ENCODE measurements around the gene MAGI1. TPM values are rescaled to one million over a fixed set of nuclear protein-coding genes. Genes with fewer than 3 reads are reported as not detected.

MAGI1 gene
- total RNA-seq, 4 donors from 2014 or later: 42.4 to 71.6 (median 50.2) TPM

DNA sequence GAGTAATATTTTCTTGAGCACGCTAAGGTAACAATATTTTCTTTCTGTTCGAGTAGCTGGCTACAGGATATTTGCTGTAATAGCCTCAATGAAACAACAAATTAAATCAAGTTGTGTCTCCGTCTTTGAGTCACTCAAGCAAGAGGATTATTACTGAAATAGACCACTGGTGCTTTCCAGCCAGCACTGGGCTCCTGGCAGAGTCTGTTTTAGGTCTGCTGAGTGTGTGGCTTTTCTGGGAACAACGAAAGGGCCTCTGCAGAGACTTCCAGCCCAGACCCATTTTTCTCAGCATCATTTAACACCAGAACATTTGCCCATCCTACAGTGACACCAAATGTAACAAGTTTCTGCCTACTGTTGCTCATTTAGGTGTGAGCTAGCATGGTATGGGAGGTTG, 652.9 kb downstream of the MAGI1 start:
- WGBS, 2 donors: 82 to 87% methylated on average over 4 of the region's 4 CpGs
- H3K4me3 ChIP-seq (ENCODE audit: low read depth, poor library complexity, severe bottlenecking): no peak overlapping the region
- TF ChIP-seq, protein P1, sequence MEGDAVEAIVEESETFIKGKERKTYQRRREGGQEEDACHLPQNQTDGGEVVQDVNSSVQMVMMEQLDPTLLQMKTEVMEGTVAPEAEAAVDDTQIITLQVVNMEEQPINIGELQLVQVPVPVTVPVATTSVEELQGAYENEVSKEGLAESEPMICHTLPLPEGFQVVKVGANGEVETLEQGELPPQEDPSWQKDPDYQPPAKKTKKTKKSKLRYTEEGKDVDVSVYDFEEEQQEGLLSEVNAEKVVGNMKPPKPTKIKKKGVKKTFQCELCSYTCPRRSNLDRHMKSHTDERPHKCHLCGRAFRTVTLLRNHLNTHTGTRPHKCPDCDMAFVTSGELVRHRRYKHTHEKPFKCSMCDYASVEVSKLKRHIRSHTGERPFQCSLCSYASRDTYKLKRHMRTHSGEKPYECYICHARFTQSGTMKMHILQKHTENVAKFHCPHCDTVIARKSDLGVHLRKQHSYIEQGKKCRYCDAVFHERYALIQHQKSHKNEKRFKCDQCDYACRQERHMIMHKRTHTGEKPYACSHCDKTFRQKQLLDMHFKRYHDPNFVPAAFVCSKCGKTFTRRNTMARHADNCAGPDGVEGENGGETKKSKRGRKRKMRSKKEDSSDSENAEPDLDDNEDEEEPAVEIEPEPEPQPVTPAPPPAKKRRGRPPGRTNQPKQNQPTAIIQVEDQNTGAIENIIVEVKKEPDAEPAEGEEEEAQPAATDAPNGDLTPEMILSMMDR (IDR thresholded peaks at IDR 0.05): no peak
- TF ChIP-seq POLR2A (IDR thresholded peaks at IDR 0.05): no peak
- intact Hi-C loops (cut with DNase I; ENCODE audit: low total_unique reads): no loop called here
- no peak for DNase-seq (ENCODE audit: low spot score in 2 of 2)

DNA sequence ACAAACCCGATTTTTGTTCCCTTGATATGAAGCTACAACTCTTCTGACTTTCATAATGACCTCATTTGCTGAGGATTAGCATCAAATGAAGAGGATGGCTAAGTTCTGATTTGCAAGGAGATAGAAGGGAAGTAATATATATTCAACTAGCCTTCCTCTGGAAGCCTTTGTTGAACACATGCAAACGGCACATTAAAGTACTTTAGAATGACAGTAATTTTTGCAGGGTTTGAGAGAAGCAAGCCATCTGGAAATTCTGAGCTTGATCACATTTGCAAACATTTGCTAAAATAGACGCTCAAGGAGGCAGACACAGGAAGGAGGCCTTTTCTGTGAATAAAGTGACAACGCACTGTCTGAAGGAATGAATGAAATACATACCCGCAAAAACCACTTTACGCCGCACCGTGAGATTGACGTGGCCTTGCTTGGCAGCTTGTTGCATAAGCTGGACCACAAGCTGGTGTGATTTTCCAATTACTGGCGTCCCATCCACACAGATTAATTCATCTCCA, 657.2 kb downstream of the MAGI1 start:
- intact Hi-C loops (cut with DNase I; ENCODE audit: low total_unique reads): no loop called here
- TF ChIP-seq, protein P1 (IDR thresholded peaks at IDR 0.05): no peak
- no peak for TF ChIP-seq POLR2A (IDR thresholded peaks at IDR 0.05)
- no peak for DNase-seq (ENCODE audit: low spot score in 2 of 2)
- 86 to 87% methylated on average over 10 of the region's 10 CpGs for WGBS, 2 donors
- no peak overlapping the region for H3K4me3 ChIP-seq (ENCODE audit: low read depth, poor library complexity, severe bottlenecking)

DNA sequence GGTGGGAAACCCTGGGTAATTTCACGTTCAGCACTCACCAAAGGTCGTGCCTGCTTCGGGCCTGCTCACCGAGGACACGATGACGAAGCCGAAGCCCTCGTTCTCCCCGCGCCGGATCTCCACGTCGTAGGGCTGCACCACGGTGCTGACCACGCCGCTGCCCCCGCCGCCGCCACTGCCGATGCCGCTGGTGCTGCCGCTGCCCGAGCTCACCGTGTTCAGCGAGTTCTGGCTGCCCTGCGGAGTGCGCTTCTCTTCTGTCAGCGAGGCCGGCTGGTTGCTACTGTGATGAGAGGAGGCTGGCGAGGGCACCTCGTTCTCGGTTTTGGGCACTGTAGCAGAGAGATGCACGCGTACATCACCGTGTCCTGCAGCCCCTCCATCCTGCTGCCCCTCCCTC, 659.5 kb downstream of the MAGI1 start:
- no peak for DNase-seq (ENCODE audit: low spot score in 2 of 2)
- intact Hi-C loops (cut with DNase I; ENCODE audit: low total_unique reads): no loop called here
- TF ChIP-seq POLR2A (IDR thresholded peaks at IDR 0.05): no peak
- TF ChIP-seq, protein P1 (IDR thresholded peaks at IDR 0.05): no peak
- WGBS, 2 donors: 97 to 98% methylated on average over 35 of the region's 35 CpGs
- no peak overlapping the region for H3K4me3 ChIP-seq (ENCODE audit: low read depth, poor library complexity, severe bottlenecking)

DNA sequence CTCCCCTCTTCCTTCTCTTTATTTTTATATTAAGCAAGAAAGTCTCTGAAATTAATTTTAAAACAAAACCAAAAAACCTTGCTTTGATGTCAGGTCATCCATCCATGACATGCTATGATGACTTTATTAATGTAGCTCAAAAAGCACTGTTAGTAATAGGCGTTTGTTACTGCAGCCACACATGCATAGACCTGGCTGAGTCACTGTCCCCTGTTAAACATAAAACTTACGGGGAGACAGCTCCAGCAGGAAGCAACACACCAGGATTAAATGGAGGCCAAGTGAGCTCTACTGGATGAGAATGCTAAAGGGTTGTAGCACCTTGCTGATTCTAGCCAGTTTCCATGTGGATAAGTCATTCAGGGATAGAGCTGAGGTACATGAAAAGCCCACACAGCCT, 661.1 kb downstream of the MAGI1 start:
- no peak overlapping the region for H3K4me3 ChIP-seq (ENCODE audit: low read depth, poor library complexity, severe bottlenecking)
- DNase-seq (ENCODE audit: low spot score in 2 of 2): no peak
- intact Hi-C loops (cut with DNase I; ENCODE audit: low total_unique reads): no loop called here
- WGBS, 2 donors: 86 to 96% methylated on average over 2 of the region's 2 CpGs
- TF ChIP-seq, protein P1 (IDR thresholded peaks at IDR 0.05): no peak
- TF ChIP-seq POLR2A (IDR thresholded peaks at IDR 0.05): no peak

DNA sequence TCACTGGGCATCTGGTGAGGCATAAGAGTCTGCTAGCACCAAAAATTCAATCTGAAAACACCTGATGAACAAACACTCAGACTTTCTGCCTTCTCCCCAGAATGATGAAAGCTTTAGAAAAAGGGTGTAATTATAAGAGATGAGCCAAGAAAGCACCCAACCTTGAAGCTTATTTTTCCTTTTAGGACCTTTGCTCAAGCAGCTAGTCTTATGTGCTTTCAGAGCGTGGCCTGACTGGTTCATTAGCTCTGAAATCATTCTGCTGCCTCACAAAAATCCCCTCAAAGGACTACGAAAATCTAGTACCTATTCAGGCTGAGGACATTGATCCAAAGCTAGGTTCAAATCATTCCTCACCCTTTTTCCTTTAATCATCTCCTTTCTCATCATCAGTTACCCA, 662.3 kb downstream of the MAGI1 start:
- no peak for TF ChIP-seq POLR2A (IDR thresholded peaks at IDR 0.05)
- TF ChIP-seq, protein P1 (IDR thresholded peaks at IDR 0.05): no peak
- WGBS, 2 donors: 64 to 95% methylated on average over 2 of the region's 2 CpGs
- H3K4me3 ChIP-seq (ENCODE audit: low read depth, poor library complexity, severe bottlenecking): no peak overlapping the region
- intact Hi-C loops (cut with DNase I; ENCODE audit: low total_unique reads): no loop called here
- no peak for DNase-seq (ENCODE audit: low spot score in 2 of 2)

DNA sequence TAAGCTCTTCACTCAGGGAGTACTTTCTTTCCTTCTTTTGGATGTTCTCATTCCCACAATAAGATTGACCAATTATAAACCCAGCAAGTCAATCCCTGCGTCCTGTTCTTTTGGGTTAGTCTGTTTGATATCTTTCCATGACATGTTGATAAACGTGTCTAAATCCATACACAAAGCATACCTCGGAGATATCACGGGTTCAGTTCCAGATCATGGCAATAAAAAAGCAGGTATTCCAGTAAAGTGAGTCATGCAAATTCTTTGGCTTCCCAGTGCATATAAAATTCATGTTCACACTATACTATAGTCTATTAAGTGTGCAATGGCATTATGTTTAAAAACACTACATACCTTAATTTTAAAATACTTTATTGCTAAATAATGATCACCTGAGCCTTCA, 667.7 kb downstream of the MAGI1 start:
- no peak for DNase-seq (ENCODE audit: low spot score in 2 of 2)
- H3K4me3 ChIP-seq (ENCODE audit: low read depth, poor library complexity, severe bottlenecking): no peak overlapping the region
- intact Hi-C loops (cut with DNase I; ENCODE audit: low total_unique reads): no loop called here
- 56 to 57% methylated on average over 4 of the region's 4 CpGs for WGBS, 2 donors
- TF ChIP-seq POLR2A (IDR thresholded peaks at IDR 0.05): no peak
- TF ChIP-seq, protein P1 (IDR thresholded peaks at IDR 0.05): no peak

Measured in lower leg skin (tissue), 4 donors.